A172 (cell line): Measurements from ENCODE around the gene ZNF487. TPM values are rescaled to one million over a fixed set of nuclear protein-coding genes. Genes with fewer than 3 reads are reported as not detected.
A peak's percentile ranks its signal among the peaks of the same experiment; 100 is the strongest.
"Not testable (repeated sequence)": the region's sequence is repeated elsewhere in the genome, so short reads cannot be mapped to it uniquely, and the experiment has no call there.

Source experiments
- DNase-seq: peaks from one replicate; pipeline ENCODE4 v3.0.0-alpha.2; 2015; ENCODE audit warnings: low spot score
- total RNA-seq: library from RNA; depleted of rRNA; stranded (reverse); fragments of >200 nt; shearing (Covaris generic); gene quantifications from 2 replicates; pipeline ENCODE4 v1.2.3, GENCODE V29; 2014; rRNA removed

The ZNF487 gene
- 6.6 TPM in 2 replicates for total RNA-seq

GRCh38 chr10:43436291-43437140, at the start of gene ZNF487:
TSS of gene ZNF487 (plus strand) at chr10:43437111. CDS start at chr10:43475814, 38,703 bp downstream.
- peak; percentile 73 for DNase-seq

- DNase-seq = no peak
Measured at GRCh38 chr10:43387678-43388032, 49.3 kb upstream of the ZNF487 start.

GRCh38 chr10:43389867-43390266, 47.0 kb upstream of the ZNF487 start:
- DNase-seq = no peak

GRCh38 chr10:43390333-43390732, 46.6 kb upstream of the ZNF487 start:
- no peak for DNase-seq

- no peak for DNase-seq
Measured at GRCh38 chr10:43390759-43391158, 46.2 kb upstream of the ZNF487 start.

- no peak for DNase-seq
Measured at GRCh38 chr10:43391496-43391895, 45.4 kb upstream of the ZNF487 start.

GRCh38 chr10:43392748-43393147, 44.2 kb upstream of the ZNF487 start:
- DNase-seq = no peak

- DNase-seq = not testable (repeated sequence)
Measured at GRCh38 chr10:43393186-43393585, 43.7 kb upstream of the ZNF487 start.

GRCh38 chr10:43393606-43394360, 43.1 kb upstream of the ZNF487 start:
- no peak for DNase-seq

GRCh38 chr10:43394868-43395267, 42.0 kb upstream of the ZNF487 start:
- no peak for DNase-seq

GRCh38 chr10:43395571-43396060, 41.3 kb upstream of the ZNF487 start:
- no peak for DNase-seq

- peak; percentile 45 for DNase-seq
Measured at GRCh38 chr10:43396061-43396927, 40.6 kb upstream of the ZNF487 start.

- DNase-seq = peak; percentile 88
Measured at GRCh38 chr10:43396928-43397624, 39.8 kb upstream of the ZNF487 start.

- DNase-seq = no peak
Measured at GRCh38 chr10:43398939-43399319, 38.0 kb upstream of the ZNF487 start.

GRCh38 chr10:43399320-43400310, 37.3 kb upstream of the ZNF487 start:
- no peak for DNase-seq

GRCh38 chr10:43401627-43402026, 35.3 kb upstream of the ZNF487 start:
- DNase-seq = no peak

- no peak for DNase-seq
Measured at GRCh38 chr10:43402176-43402575, 34.7 kb upstream of the ZNF487 start.

GRCh38 chr10:43402880-43403452, 33.9 kb upstream of the ZNF487 start:
- DNase-seq = no peak

- peak; percentile 39 for DNase-seq
Measured at GRCh38 chr10:43403911-43404703, 32.8 kb upstream of the ZNF487 start.
